GM19468 (cell line): Measurements from ENCODE around the gene HOXC4.
"Not testable (repeated sequence)": the region's sequence is repeated elsewhere in the genome, so short reads cannot be mapped to it uniquely, and the experiment has no call there.

Experiments used
- ATAC-seq: cut with Tn5 transposase; IDR thresholded peaks from one replicate; pipeline ENCODE4 v1.9.1; 2021; ENCODE audit warnings: mild to moderate bottlenecking, moderate library complexity, moderate number of reproducible peaks; ENCODE audit not compliant: unreplicated experiment; ENCODE audit errors: extremely low read depth

HOXC4 gene

GRCh38 chr12:54038871-54039414, 14.7 kb upstream of the HOXC4 start:
- no peak for ATAC-seq

- no peak for ATAC-seq
Observed at GRCh38 chr12:54039417-54040147, 14.1 kb upstream of the HOXC4 start.

DNA sequence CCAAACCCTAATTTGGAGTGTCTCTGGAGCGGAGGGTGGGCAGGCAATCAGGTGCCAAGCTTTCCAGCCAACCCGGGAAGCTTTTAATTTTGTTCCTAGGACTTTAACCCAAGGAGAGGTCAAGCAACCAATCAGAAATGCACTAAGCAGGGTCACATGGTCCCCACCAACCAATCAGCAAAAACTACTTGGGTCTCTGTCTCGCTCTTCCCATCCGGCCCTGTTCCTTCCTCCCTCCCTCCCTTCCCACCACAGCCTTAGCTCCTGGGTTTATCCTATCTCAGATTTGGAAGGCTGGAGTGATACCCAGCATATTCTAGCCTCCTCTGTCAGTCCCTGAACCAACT, 13.5 kb upstream of the HOXC4 start:
- no peak for ATAC-seq

GRCh38 chr12:54040648-54041047, 13.0 kb upstream of the HOXC4 start:
- no peak for ATAC-seq

DNA sequence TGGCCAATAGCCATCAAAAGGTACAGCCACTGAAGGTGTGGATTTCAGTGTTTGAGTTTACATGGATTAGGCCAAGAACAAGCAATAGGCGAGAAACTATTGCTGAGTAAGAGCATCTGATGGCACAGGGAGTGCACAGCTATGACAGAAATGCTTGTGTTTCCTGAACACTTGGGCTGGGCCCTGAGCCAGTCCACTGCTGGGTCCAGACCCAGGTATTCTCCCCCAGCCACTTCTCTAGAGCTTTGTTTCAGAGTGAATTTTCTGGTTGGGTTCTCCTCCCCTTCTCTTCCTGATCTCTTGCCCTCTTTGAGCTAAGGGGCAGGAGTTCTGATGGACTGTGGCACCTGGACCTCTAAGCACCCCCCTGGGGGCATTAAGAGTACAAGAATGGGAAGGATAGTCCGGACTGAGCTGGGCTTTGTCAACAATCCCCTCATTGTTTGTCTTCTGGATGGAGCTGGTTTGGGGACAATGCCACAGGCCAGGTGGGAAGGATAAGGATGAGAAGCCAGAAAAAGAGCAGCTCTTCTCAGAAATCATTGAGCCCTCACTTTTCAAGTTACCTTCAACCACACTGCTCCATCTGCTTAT, 12.4 kb upstream of the HOXC4 start:
- no peak for ATAC-seq

DNA sequence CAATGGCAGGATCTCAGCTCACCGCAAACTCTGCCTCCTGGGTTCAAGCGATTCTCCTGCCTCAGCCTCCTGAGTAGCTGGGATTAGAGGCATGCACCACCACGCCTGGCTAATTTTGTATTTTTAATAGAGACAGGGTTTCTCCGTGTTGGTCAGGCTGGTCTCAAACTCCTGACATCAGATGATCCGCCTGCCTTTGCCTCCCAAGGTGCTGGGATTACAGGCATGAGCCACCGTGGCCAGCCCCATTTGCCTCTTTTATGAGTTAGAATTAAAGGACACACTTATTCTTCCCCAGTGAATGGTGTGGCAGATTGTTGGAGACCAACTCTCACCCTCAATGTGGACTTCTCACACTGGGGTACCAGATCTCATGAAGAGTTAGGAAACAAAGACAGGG, 11.6 kb upstream of the HOXC4 start:
- not testable (repeated sequence) for ATAC-seq

- no peak for ATAC-seq
Observed at GRCh38 chr12:54042970-54043853, 10.4 kb upstream of the HOXC4 start.

DNA sequence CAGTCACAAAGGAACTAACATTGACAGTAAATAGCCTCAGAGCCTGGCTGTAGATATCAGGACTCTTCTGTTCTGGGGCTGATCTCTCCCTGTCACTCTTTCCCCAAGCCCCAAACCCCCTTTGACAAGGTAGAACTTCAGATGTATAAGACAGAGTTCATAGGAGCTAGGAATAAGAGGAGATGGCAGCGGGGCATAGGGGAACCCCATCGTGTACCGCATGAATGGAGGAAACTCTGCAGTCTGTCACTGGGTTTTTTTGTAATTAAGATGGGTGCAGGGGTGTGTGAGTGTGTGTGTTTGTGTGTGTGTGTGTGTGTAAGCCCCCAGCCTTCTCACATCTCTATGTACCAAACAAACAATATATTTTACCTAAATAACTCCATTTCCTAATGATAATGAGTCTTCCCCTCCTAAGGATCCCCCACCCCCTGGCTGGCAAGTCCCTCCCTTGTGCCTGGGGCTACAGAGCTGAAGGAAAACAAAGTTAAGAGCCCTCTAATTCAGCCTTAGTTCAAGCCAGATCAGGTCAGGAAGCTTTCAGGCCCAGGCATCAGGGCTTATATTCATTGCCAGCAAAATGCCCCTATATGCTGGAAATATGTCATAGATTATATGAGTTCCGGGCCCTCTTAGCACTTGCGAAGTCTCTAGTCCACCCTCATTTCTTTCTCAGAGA, 9.1 kb upstream of the HOXC4 start:
- ATAC-seq = no peak

GRCh38 chr12:54045401-54045800, 8.2 kb upstream of the HOXC4 start:
- ATAC-seq = no peak

DNA sequence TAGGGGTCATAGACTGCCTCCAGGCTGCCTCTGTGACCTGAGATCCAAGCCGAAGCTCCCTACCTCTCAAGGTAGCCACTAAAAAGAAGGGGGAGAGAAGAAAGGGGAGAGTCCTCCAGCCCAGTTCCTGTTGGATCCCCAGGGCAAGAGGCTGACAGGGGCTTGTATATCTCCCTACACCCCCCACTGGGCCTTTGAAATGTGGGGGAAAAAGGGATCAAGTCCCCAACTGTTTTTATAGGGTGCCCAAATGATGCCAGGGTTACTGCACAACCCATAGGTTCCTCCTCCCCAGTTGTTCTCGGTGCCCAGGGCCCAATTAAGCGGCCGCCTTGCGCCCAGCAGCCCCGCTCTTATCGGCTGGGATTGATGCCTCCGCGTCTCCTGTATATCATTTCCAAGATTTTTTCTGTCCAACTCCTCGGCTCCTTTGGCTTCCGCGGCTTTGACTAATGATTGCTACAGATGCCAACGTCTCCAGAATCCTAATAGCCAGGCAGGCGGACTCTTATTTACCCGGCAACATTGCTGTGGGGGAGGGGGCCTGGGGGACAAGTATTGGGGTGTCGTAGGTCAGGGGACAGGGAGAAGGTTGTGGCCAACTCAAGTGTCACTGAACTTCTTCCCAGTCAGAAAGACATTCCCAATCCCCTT, 7.6 kb upstream of the HOXC4 start:
- ATAC-seq = no peak

- ATAC-seq = no peak
Observed at GRCh38 chr12:54046809-54047159, 6.9 kb upstream of the HOXC4 start.

- no peak for ATAC-seq
Observed at GRCh38 chr12:54047160-54047963, 6.3 kb upstream of the HOXC4 start.

- no peak for ATAC-seq
Observed at GRCh38 chr12:54047964-54048303, 5.7 kb upstream of the HOXC4 start.

GRCh38 chr12:54048406-54049093, 5.1 kb upstream of the HOXC4 start:
- ATAC-seq = no peak

- no peak for ATAC-seq
Observed at GRCh38 chr12:54049108-54049507, 4.5 kb upstream of the HOXC4 start.

- ATAC-seq = no peak
Observed at GRCh38 chr12:54050482-54050810, 3.2 kb upstream of the HOXC4 start.

DNA sequence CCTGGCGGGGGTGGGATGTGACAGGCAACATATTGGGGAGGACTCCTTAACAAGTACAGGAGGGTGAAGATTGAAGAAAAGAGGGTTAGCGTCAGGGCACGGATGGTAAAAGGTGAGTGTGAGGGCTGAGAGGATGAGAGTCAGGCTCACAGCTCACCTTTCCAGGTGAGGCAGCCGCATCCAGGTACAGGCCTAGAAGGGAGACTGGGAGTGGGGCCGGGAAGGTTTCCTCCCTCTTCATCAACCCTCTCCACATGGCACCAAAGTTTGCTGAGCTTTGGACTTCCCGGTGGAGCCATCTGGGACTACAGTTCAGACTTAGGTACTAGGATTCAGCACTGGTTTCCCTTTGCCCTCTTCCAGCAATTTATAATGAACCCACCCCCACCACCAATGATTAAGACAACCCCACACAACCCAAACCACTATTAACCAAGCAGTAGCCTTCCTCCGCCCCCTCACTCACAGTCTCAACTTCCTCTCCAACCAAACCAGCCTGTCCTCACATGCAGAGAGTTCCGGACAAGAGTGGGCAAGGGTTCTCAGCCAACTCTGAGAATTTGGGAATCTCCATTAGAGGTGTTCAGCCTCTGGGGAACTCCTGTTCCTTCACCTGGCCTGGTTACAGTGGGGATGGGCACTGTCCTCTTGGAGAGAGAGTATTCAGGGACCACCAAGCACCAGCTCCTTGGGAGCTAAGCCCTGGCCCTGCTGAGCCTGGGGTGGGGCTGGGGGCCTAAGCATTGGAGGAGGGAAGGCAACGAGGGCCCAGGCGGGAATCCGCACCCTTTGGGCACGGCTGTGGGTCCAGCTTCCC, 2.4 kb upstream of the HOXC4 start:
- no peak for ATAC-seq

DNA sequence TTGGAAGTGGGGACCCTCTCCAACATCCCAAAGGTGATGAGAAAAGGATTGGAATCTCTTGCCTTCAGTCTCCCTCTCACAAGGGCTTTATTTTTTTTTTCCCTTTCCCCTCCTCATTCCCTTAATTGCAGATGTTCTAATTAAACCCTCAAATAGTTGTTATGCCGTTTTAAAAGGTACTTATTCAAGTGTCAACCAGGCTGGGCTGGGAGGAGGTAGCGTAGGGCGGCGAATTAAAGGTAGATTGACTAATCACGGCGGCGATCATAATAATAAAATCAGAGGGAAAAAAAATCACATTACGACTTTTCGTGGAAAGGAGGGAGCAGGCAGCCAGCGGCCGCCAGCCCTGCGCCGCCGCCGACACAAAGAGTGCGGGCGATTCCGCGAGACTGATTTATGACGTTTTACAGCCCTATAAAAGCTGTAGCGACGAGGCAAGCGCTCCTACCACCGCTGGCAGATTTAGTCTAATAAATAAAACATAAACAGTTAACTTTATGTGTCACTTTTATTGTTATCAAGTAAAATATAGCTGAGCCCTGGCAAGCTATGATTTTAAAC, 1.7 kb upstream of the HOXC4 start:
- ATAC-seq = no peak
